ENCODE measurements around the gene SLC5A2.

GRCh38 chr16:31532120-31532519 lies 49.2 kb downstream of the SLC5A2 start:
- no peak for TF ChIP-seq CTCF (conservative IDR thresholded peaks at IDR 0.05 in 1 of 2, IDR thresholded peaks at IDR 0.05 in 1 of 2; ENCODE audit: low read depth in 1 of 2, low read length in 2 of 2)
- TF ChIP-seq EZH2 (IDR thresholded peaks at IDR 0.05; ENCODE audit: low read length, missing control alignments) = no peak
